Neutrophil (primary cell): ENCODE results near the gene TSPAN15.

Experiments
- H3K27ac ChIP-seq: fragments of 200-600 bp; sonication (generic); 2 replicates; pipeline ENCODE4 v1.5.1; 2016; ENCODE audit warnings: mild to moderate bottlenecking, moderate library complexity
- H3K27me3 ChIP-seq: fragments of 200-600 bp; sonication (generic); 2 replicates; pipeline ENCODE4 v1.6.0; 2016; ENCODE audit warnings: mild to moderate bottlenecking
- H3K36me3 ChIP-seq: fragments of 200-600 bp; sonication (generic); 2 replicates; pipeline ENCODE4 v1.5.1; 2017
- H3K4me1 ChIP-seq, 2 experiments: fragments of 200-600 bp in 1 of 2; sonication (generic) in 1 of 2; 1 replicate in 1 of 2; 2 replicates in 1 of 2; pipeline versions ENCODE4 v1.5.1 to v1.6.1; 2013 to 2016; ENCODE audit warnings: low read depth in 1 of 2, low read length in 1 of 2, mild to moderate bottlenecking in 1 of 2, moderate library complexity in 1 of 2; ENCODE audit not compliant: control insufficient read depth in 1 of 2, insufficient read depth in 1 of 2
- H3K4me3 ChIP-seq, 2 experiments: fragments of 200-600 bp in 1 of 2; sonication (generic) in 1 of 2; 1 replicate in 1 of 2; 2 replicates in 1 of 2; pipeline ENCODE4 v1.5.1; 2013 to 2016; ENCODE audit warnings: low read depth in 1 of 2, low read length in 1 of 2, mild to moderate bottlenecking in 1 of 2, moderate library complexity in 1 of 2
- H3K9me3 ChIP-seq: fragments of 200-600 bp; sonication (generic); 2 replicates; pipeline ENCODE4 v1.5.1; 2016
- CTCF ChIP-seq: fragments of 200-600 bp; sonication (generic); IDR thresholded peaks from 2 replicates; pipeline ENCODE4 v1.5.1; 2016; ENCODE audit warnings: antibody characterized with exemption

The TSPAN15 gene

GRCh38 chr10:69417542-69417941, 33.7 kb upstream of the TSPAN15 start:
- peaks cover 13% of the 10 kb centered on the region for H3K27me3 ChIP-seq
- no peak overlapping the region for H3K4me3 ChIP-seq
- H3K36me3 ChIP-seq = no peaks in the 10 kb centered on the region
- no peak for TF ChIP-seq CTCF
- peaks cover 0 to 11% of the 10 kb centered on the region in 2 experiments for H3K4me1 ChIP-seq
- H3K27ac ChIP-seq = no peak overlapping the region
- H3K9me3 ChIP-seq = no peaks in the 10 kb centered on the region

- Histone ChIP-seq H3K36me3 (no peaks in the 10 kb centered on the region), H3K9me3 (no peaks in the 10 kb centered on the region), H3K4me3 (no peak overlapping the region), H3K27me3 (peaks cover 6% of the 10 kb centered on the region), H3K27ac (no peak overlapping the region), H3K4me1 (peaks cover 0 to 11% of the 10 kb centered on the region in 2 experiments)
- no peak for TF ChIP-seq CTCF
Measured at GRCh38 chr10:69418052-69418752, 33.1 kb upstream of the TSPAN15 start.

- Histone ChIP-seq H3K36me3 (no peaks in the 10 kb centered on the region), H3K27ac (no peak overlapping the region), H3K4me1 (peaks cover 6 to 16% of the 10 kb centered on the region in 2 experiments), H3K27me3 (no peaks in the 10 kb centered on the region), H3K9me3 (no peaks in the 10 kb centered on the region), H3K4me3 (no peak overlapping the region)
- no peak for TF ChIP-seq CTCF
Measured at GRCh38 chr10:69419096-69419743, 32.0 kb upstream of the TSPAN15 start.

- Histone ChIP-seq H3K4me1 (peaks cover 6 to 19% of the 10 kb centered on the region in 2 experiments), H3K27ac (no peak overlapping the region), H3K4me3 (no peak overlapping the region), H3K9me3 (no peaks in the 10 kb centered on the region), H3K27me3 (no peaks in the 10 kb centered on the region), H3K36me3 (no peaks in the 10 kb centered on the region)
- no peak for TF ChIP-seq CTCF
Measured at GRCh38 chr10:69419744-69420126, 31.5 kb upstream of the TSPAN15 start.

GRCh38 chr10:69421611-69422308, 29.5 kb upstream of the TSPAN15 start:
- no peaks in the 10 kb centered on the region for H3K27me3 ChIP-seq
- TF ChIP-seq CTCF = no peak
- H3K36me3 ChIP-seq = no peaks in the 10 kb centered on the region
- no peak overlapping the region for H3K27ac ChIP-seq
- H3K4me3 ChIP-seq = no peak overlapping the region
- no peaks in the 10 kb centered on the region for H3K9me3 ChIP-seq
- peaks cover 6 to 29% of the 10 kb centered on the region in 2 experiments for H3K4me1 ChIP-seq
